ENCODE measurements around the gene MRPL57.

MRPL57 gene

GRCh38 chr13:21139374-21139773 is 37.1 kb upstream of the MRPL57 start:
- peak overlapping the region; percentile 75 for H3K4me3 ChIP-seq (ENCODE audit: control insufficient read depth, low read depth, low read length)
- TF ChIP-seq, protein P1, sequence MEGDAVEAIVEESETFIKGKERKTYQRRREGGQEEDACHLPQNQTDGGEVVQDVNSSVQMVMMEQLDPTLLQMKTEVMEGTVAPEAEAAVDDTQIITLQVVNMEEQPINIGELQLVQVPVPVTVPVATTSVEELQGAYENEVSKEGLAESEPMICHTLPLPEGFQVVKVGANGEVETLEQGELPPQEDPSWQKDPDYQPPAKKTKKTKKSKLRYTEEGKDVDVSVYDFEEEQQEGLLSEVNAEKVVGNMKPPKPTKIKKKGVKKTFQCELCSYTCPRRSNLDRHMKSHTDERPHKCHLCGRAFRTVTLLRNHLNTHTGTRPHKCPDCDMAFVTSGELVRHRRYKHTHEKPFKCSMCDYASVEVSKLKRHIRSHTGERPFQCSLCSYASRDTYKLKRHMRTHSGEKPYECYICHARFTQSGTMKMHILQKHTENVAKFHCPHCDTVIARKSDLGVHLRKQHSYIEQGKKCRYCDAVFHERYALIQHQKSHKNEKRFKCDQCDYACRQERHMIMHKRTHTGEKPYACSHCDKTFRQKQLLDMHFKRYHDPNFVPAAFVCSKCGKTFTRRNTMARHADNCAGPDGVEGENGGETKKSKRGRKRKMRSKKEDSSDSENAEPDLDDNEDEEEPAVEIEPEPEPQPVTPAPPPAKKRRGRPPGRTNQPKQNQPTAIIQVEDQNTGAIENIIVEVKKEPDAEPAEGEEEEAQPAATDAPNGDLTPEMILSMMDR (conservative IDR thresholded peaks at IDR 0.05; ENCODE audit: control insufficient read depth, insufficient read depth, low read depth, low read length) = no peak

DNA sequence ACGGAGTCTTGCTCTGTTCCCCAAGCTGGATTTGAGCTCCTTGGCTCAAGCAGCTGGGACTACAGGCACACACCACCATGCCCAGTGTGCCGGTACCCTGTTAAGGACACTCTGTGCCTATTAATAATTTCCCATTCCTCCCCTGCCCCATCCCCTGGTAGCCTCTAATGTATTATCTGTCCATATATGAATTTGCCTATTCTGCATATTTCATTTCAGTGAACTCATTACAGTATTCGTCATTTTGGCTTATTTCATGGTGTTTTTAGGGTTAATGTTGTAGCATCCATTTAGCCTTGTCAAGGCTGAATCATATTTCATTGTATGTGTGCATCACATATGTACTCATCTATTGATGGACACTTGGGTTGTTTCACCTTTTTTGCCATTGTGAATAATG is 33.7 kb upstream of the MRPL57 start:
- no peak for DNase-seq (ENCODE audit: low read depth)
- no peak overlapping the region for H3K4me3 ChIP-seq (ENCODE audit: control insufficient read depth, low read depth, low read length)
- TF ChIP-seq, protein P1 (conservative IDR thresholded peaks at IDR 0.05; ENCODE audit: control insufficient read depth, insufficient read depth, low read depth, low read length) = no peak

More at GRCh38 chr13:21139374-21139773, 37.1 kb upstream of the MRPL57 start:
- no peak for DNase-seq (ENCODE audit: low read depth)

GRCh38 chr13:21147827-21148226 is 28.6 kb upstream of the MRPL57 start:
- no peak for DNase-seq (ENCODE audit: low read depth)
- TF ChIP-seq, protein P1 (conservative IDR thresholded peaks at IDR 0.05; ENCODE audit: control insufficient read depth, insufficient read depth, low read depth, low read length) = no peak
- H3K4me3 ChIP-seq (ENCODE audit: control insufficient read depth, low read depth, low read length) = no peak overlapping the region

- DNase-seq (ENCODE audit: low read depth) = no peak
- TF ChIP-seq, protein P1 (conservative IDR thresholded peaks at IDR 0.05; ENCODE audit: control insufficient read depth, insufficient read depth, low read depth, low read length) = no peak
- no peak overlapping the region for H3K4me3 ChIP-seq (ENCODE audit: control insufficient read depth, low read depth, low read length)
Measured at GRCh38 chr13:21148557-21149258, 27.8 kb upstream of the MRPL57 start.

DNA sequence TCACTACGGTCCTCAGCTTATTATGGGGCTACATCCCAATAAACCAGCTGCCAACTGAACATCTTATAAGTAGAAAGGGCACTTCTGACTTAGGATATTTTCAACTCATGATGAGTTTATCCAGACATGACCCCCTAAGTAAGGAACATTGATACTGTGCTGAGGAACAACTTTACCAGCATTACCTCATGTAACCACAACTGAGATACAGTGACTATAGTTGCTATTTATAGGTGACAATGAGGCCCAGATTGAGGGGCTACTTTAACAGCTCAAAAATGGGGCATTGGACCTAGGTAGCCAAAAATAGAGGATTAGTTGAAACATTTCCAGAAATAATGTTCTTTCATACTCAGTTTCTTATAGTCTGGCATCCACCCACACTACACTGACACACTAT is 26.9 kb upstream of the MRPL57 start:
- DNase-seq (ENCODE audit: low read depth) = no peak
- no peak overlapping the region for H3K4me3 ChIP-seq (ENCODE audit: control insufficient read depth, low read depth, low read length)
- TF ChIP-seq, protein P1 (conservative IDR thresholded peaks at IDR 0.05; ENCODE audit: control insufficient read depth, insufficient read depth, low read depth, low read length) = no peak

- TF ChIP-seq, protein P1 (conservative IDR thresholded peaks at IDR 0.05; ENCODE audit: control insufficient read depth, insufficient read depth, low read depth, low read length) = no peak
- DNase-seq (ENCODE audit: low read depth) = no peak
- no peak overlapping the region for H3K4me3 ChIP-seq (ENCODE audit: control insufficient read depth, low read depth, low read length)
Measured at GRCh38 chr13:21150013-21150412, 26.4 kb upstream of the MRPL57 start.

All from fibroblast of mammary gland (primary cell).